ENCODE measurements around the gene PEX16.

GRCh38 chr11:45934580-45935318, 17.1 kb upstream of the PEX16 start:
- TF ChIP-seq POLR2A (IDR thresholded peaks at IDR 0.05), result no peak
- no peak for TF ChIP-seq CTCF (IDR thresholded peaks at IDR 0.05)

All from heart left ventricle (tissue), 13 donors.